KG1 (cell line): ENCODE measurements around the gene UGT1A8.
"Not testable (repeated sequence)": the region's sequence is repeated elsewhere in the genome, so short reads cannot be mapped to it uniquely, and the experiment has no call there.

Experiments
- DNase-seq: peaks from one replicate; lab custom pipeline; 2025; lab: John Stamatoyannopoulos, UW

The UGT1A8 gene

DNA sequence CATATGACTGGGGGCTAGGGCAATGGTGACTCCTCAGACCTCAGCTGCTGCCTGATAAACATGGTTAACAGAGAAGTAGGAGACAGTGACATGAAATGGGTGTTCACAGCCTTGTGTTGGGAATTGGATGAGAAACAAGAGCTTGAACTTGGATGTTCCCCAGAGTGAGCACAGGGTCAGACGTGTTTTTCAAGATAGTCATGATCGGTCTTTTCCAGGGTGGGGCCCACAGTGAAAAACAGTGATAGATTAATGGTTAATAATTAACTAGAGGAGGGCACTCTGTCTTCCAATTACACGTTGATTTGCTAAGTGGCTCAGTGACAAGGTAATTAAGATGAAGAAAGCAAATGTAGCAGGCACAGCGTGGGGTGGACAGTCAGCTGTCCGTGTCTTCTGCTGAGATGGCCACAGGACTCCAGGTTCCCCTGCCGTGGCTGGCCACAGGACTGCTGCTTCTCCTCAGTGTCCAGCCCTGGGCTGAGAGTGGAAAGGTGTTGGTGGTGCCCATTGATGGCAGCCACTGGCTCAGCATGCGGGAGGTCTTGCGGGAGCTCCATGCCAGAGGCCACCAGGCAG is 111.4 kb downstream of the UGT1A8 start, which contains the start of gene UGT1A3:
Gene UGT1A3, plus strand, starts transcription at position 320 of the 579 bp plus-strand sequence. Its CDS starts 85 bp downstream, at position 405.
- no peak for DNase-seq

DNA sequence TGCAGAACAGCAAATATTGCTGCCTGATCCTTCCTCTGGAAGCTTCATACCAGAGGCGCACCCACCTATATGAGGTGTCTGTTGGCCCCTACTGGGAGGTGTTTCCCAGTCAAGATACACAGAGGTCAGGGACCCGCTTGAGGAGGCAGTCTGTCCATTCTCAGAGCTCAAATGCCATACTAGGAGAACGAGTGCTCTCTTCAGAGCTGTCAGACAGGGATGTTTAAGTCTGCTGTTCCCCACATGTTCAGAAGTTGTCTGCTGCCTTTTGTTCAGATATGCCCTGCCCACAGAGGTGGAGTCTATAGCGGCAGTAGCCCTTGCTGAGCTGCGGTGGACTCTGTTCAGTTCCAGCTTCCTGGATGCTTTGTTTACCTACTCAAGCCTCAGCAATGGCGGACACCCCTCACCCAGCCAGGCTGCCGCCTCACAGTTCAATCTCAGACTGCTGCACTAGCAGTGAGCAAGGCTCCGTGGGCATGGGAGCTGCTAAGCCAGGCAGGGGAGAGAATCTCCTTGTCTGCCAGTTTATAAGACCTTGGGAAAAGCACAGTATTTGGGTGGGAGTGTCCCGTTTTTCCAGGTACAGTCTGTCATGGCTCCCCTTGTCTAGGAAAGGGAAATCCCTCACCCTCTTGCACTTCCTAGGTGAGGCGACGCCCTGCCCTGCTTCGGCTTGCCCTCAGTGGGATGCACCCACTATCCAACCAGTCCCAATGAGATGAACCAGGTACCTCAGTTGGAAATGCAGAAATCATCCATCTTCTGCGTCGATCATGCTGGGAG is 119.6 kb downstream of the UGT1A8 start:
- DNase-seq = not testable (repeated sequence)

DNA sequence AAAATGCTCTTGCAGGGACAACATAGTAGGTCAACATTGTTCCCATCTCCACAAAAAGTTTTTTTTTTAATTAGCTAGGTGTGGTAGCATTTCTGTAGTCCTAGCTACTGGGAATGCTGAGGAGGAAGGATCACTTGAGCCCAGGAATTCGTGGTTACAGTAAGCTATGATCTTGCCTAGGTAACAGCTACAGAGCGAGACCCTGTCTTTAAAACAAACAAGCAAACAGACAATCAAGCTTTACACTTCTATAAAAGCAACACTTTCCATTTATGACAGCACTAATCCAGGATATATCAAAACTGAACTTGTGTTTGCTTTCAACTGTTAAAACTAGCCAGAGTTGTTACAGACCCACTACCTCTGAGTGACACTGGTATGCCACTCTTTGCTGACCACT is 123.4 kb downstream of the UGT1A8 start:
- DNase-seq = no peak

DNA sequence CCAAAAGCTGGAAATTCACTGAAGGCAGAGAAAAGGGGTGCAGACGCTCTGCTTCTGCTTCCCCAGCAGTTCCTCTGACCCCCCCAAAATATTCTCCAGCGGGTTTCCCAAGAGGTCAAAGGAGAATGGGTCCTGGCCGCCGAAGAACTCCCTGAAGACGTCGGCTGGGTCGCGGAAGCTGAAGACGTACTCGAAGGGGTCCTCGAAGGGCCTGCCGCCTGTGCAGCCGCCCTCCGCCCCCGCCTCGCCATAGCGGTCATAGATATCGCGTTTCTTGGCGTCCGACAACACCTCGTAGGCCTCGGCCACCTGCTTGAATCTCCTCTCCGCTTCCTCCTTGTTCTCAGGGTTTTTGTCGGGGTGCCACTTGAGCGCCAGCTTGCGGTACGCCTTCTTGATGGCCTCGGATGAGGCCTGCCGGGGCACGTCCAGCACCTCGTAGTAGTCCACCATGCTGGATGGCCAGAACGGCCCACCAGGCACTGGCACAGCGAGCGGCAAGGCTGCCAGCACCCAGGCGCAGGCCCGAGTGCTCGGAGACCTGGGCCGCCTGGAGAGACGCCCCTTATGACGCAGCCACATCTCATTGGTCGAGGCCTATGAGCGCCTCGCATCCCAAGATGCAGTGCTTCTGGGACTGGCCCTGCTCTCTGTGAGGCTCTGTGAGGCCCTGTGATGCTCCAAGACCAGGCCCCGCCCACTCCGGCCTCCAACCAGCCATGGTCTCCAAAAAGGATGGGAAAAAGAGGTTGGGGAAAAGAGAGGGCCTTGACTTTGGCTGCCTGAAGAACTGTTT is 126.2 kb downstream of the UGT1A8 start:
- DNase-seq = no peak

DNA sequence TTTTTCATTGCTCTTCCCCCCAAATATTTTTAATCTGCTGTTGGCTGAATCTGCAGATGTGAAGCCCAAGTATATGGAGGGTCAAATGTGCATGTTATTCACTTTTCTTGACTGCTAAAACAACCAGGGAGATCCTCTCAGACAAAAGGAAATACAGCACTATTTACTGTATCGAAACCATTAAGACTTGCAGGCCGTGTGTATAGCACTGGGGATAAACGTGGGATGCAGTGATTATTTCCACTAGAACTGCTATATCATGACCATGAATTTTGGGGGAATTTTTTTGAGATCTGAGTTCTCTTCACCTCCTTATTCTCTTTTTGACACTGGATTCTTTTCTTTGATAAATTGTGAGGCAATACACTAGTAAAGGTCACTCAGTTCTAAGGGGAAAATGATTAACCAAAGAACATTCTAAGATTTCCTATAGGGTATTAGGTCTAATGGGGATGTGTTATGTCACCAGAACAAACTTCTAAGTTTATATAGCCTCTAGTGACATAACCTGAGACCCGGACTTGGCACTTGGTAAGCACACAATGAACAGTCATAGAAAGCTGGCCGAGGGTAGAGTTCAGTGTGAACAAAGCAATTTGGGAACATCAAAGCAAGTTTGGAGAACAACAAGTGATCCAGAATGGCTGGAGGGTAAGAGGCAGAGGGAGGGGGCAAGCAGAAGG is 127.8 kb downstream of the UGT1A8 start:
- no peak for DNase-seq

DNA sequence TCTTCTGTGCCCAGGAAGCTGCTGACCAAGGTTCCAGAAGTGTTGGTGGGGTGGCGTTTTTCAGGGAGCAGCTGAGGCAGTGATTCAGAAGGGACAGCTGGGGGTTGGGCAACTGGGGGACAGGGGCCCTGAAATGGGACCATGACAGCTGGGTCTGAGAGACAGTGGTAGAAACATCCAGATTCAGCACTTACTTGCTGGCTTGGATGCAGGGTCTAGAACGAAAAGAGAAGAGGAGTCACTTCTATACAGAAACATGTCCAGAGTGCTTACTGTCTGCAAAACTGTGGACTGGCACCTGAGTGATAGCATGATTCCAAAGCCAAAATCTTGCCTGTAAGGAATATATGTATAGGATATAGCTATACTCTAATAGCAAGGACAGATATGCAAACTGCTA is 128.4 kb downstream of the UGT1A8 start:
- not testable (repeated sequence) for DNase-seq

DNA sequence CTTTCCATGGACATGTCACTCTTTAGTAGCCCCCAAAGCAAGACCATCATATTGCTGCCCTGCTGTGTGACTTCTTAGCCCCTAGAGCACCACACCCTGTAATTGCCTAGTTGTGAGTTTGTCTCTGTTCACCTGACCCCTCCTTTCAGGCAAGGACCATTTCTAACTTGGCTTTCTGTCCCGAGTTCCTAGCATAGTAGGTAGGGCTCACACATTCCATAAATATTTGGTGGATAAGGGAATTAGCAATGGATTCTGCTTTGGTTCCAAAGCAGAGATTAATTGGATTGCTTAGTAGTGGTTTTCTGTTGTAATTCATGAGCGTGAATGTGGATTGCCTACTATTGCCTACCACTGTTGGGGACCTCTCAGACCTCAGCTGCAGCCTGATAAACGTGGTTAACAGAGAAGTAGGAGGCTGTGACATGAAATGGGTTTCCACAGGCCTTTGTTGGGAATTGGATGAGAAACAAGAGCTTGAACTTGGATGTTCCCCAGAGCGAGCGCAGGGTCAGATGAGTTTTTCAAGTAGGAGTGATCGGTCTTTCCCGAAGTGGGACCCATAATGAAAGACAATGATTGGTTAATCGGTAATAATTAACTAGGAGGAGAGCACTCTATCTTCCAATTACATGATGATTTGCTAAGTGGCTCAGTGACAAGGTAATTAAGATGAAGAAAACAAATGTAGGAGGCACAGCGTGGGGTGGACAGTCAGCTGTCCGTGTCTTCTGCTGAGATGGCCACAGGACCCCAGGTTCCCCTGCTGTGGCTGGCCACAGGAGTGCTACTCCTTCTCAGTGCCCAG is 129.2 kb downstream of the UGT1A8 start:
- DNase-seq = no peak

DNA sequence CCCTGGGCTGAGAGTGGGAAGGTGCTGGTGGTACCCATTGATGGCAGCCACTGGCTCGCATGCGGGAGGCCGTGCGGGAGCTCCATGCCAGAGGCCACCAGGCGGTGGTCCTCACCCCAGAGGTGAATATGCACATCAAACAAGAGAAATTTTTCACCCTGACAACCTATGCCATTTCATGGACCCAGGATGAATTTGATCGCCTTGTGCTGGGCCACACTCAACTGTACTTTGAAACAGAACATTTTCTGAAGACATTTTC is 129.8 kb downstream of the UGT1A8 start:
- DNase-seq = no peak

DNA sequence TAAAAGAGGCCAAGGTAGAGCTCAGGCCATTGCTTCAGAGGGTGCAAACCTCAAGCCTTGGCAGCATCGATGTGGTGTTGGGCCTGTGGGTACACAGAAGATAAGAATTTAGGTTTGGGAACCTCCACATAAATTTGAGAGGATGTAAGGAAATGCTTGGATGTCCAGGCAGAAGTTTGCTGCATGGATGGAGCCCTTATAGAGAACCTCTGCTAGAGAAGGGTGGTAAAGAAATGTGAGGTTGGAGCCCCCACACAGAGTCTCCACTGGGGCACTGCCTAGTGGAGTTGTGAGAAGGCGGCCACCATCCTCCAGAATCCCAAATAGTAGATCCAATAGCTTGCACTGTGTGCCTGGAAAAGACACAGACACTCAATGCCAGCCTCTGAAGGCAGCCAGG is 133.3 kb downstream of the UGT1A8 start:
- not testable (repeated sequence) for DNase-seq

DNA sequence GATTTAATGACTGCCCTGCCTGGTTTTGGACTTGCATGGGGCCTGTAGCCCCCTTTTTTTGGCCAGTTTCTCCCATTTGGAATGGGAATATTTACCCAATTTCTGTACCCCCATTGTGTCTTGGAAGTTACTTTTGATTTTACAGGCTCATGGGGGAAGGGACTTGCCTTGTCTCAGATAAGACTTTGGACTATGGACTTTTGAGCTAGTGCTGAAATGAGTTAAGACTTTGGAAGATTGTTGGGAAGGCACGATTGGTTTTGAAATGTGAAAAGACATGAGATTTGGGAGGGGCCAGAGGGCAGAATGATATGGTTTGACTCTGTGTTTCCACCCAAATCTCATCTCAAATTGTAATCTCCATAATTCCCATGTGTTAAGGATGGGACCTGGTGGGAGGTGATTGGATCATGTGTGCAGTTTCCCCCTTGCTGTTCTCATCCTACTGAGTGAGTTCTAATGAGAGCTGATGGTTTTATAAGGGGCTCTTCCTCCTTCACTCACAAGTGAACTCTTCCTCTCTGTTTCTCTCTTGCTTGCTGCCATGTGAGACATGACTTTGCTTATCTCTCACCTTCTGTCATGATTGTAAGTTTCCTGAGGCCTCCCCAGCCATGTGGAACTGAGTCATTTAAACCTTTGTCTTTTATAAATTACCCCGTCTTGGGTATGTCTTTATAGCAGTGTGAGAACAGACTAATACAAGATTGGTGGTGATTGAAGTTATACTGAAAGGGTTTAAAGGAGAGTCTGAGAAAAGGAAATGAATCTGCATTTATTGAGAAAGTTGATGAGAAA is 134.0 kb downstream of the UGT1A8 start:
- not testable (repeated sequence) for DNase-seq

DNA sequence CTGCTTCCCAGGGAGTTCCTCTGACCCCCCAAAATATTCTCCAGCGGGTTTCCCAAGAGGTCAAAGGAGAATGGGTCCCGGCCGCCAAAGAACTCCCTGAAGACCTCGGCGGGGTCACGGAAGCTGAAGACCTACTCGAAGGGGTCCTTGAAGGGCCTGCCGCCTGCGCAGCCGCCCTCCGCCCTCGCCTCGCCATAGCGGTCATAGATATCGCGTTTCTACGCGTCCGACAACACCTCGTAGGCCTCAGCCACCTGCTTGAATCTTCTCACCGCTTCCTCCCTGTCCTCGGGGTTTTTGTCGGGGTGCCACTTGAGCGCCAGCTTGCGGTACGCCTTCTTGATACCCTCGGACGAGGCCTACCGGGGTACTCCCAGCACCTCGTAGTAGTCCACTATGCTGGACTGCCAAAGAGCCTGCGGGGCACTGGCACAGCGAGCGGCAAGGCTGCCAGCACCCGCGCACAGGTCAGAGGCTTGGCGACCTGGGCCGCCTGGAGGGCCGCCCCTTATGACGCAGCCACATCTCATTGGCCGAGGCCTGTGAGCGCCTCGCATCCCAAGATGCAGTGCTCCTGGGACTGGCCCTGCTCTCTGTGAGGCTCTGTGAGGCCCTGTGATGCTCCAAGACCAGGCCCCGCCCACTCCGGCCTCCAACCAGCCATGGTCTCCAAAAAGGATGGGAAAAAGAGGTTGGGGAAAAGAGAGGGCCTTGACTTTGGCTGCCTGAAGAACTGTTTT is 137.6 kb downstream of the UGT1A8 start:
- DNase-seq = no peak

DNA sequence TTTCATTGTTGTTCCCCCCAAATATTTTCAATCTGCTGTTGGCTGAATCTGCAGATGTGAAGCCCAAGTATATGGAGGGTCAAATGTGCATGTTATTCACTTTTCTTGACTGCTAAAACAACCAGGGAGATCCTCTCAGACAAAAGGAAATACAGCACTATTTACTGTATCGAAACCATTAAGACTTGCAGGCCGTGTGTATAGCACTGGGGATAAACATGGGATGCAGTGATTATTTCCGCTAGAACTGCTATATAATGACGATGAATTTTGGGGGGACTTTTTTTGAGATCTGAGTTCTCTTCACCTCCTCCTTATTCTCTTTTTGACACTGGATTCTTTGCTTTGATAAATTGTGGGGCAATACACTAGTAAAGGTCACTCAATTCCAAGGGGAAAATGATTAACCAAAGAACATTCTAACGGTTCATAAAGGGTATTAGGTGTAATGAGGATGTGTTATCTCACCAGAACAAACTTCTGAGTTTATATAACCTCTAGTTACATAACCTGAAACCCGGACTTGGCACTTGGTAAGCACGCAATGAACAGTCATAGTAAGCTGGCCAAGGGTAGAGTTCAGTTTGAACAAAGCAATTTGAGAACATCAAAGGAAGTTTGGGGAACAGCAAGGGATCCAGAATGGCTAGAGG is 139.1 kb downstream of the UGT1A8 start:
- DNase-seq = no peak

DNA sequence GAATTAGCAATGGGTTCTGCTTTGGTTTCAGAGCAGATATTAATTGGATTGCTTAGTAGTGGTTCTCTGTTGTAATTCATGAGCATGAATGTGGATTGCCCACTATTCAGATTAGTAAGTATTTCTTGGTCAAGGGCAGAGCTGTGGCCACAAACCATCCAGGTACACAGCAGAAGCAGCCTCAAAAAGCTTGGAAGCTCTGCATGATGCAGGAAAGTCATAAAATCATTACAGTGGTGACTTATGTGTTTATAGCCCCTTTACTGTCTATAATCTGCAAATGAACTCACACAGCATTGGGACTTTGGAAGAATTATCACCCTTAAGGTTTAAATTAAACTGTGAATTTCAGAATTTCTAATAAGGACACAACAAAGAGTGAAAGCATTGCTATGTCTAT is 140.7 kb downstream of the UGT1A8 start:
- DNase-seq = no peak

DNA sequence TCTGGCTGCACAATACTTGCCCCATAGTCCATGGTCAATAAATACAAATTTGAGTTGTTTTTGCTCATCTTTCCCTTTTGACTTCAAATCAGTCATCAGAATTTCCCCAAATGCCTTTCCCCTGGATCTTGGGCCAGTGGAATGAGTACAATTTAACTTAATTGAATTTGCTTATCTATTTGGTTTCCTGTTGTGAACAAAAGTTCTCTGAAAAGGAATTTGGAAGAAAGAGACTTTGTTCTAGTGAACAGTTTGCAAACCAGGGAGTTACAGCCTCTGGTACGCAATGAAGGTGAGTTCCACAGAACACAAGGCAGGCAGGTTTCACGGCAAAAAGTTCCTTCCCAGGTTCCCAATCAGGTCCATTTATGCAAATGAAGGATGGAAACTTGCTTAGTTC is 141.4 kb downstream of the UGT1A8 start:
- no peak for DNase-seq

DNA sequence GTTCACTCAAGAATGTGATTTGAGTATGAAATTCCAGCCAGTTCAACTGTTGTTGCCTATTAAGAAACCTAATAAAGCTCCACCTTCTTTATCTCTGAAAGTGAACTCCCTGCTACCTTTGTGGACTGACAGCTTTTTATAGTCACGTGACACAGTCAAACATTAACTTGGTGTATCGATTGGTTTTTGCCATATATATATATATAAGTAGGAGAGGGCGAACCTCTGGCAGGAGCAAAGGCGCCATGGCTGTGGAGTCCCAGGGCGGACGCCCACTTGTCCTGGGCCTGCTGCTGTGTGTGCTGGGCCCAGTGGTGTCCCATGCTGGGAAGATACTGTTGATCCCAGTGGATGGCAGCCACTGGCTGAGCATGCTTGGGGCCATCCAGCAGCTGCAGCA is 142.6 kb downstream of the UGT1A8 start, which contains the start of gene UGT1A1:
Gene UGT1A1, plus strand, starts transcription at position 228 of the 400 bp plus-strand sequence. Its CDS starts 18 bp downstream, at position 246.
- no peak for DNase-seq

DNA sequence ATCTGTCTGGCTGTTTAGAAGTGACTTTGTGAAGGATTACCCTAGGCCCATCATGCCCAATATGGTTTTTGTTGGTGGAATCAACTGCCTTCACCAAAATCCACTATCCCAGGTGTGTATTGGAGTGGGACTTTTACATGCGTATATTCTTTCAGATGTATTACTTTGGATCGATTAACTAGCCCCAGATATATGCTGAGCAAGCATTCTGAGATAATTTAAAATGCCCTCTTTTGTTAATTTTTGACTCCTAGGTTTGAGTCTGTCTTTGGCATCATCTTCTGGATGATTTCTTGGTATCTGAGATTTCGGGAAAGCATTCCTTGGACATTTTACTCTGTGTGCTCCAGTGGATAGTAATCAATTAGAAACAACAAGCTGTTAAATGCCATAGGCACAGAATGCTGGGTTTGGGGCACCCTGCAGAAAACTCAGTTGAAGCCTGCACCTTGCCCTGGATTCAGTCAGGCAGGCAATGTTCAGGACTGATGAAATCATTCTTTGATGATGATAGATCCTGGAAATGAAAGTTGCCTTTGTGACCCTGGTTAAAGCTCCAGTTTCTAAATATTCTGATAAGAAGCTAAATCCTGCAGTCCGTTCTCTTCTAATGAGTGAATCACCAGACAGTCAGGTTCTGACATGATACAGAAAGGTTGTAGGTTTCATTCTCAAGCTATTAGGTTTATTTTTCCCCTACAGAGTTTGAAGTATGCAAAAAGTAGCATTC is 143.8 kb downstream of the UGT1A8 start:
- DNase-seq = no peak

DNA sequence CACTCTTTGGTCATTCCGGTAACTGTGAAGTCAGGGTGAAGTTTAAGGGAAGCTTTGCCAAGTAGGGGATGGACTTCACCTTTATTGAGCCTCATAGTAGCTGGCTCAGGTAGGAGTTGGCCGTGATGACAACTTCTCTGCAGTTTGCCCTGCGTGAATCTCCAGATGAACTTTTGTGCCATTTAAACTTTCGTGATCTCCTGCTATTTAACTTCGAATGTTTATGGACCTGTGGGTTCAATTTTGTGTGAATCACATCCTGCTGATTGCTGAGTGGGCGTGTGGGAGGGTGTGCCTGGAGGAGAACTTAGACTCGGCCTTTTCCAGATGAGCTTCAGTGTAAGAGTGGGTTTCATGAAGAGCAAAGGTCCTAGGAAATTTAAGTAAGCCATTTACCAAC is 146.8 kb downstream of the UGT1A8 start:
- DNase-seq = no peak

DNA sequence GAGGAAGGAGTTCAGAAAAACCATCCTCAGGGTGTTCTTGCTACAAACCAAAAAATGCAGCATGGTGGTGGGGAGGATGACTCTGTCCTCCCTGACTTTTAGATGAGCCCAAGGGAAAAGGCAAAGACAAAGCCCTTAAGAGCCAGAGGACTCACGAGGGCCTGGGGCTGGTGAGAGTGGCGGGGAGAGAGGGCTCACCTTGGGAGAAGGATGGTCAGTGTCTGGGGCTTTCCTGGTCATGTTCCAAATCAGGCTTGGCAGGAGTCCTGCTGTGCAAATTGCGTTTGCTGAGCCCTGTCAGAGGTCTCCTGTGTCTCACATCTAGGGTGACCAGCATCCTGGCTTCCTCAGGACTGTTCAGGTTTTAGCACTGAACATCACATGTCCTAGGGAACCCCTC is 147.3 kb downstream of the UGT1A8 start:
- no peak for DNase-seq

DNA sequence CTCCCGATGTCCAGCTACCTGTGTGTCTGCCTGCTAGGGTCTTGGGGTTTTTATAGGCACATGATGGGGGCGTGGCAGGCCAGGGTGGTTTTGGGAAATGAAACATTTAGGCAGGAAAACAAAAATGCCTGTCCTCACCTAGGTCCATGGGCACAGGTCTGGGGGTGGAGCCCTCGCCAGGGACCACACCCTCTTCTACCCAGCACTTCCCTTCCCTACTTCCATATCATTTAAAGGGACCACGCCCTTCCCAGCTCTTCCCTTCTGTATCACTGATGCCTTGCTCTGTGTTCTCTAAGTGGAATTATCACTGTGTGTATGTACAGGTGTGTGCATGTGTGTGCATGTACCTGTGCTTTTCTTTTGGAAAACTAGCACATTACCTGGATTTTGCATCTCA is 149.0 kb downstream of the UGT1A8 start:
- no peak for DNase-seq
